Endothelial cell of umbilical vein (primary cell): ENCODE data around the gene NLRP5.

Source experiments
- CTCF ChIP-seq, 2 donors: IDR thresholded peaks; 1 replicate in 1 of 2; 2 replicates in 1 of 2; pipeline ENCODE4 v1.5.1; 2011; ENCODE audit warnings: low read length in 2 of 2, mild to moderate bottlenecking in 2 of 2, moderate library complexity in 2 of 2, control low read depth in 1 of 2, inconsistent platforms in 1 of 2, low read depth in 1 of 2; ENCODE audit not compliant: insufficient read depth in 1 of 2; ENCODE audit errors: extremely low read depth in 1 of 2
- EZH2 ChIP-seq: IDR thresholded peaks from 2 replicates; pipeline ENCODE4 v1.6.1; 2012; ENCODE audit warnings: borderline replicate concordance, low read depth, mild to moderate bottlenecking, moderate library complexity, low read length, inconsistent platforms; ENCODE audit not compliant: severe bottlenecking
- GATA2 ChIP-seq: IDR thresholded peaks from 2 replicates; pipeline ENCODE4 v1.7.0; 2011; ENCODE audit warnings: low read depth, mild to moderate bottlenecking, moderate library complexity, mixed read lengths, low read length; ENCODE audit not compliant: insufficient read length, insufficient read depth
- MAX ChIP-seq: IDR thresholded peaks from 2 replicates; pipeline ENCODE4 v1.6.1; 2011; ENCODE audit not compliant: insufficient read depth, insufficient read length
- POLR2A ChIP-seq: IDR thresholded peaks from 2 replicates; pipeline ENCODE4 v1.6.1; 2012; ENCODE audit warnings: low read depth, mild to moderate bottlenecking, control low read depth, low read length
- POLR2AphosphoS5 ChIP-seq: IDR thresholded peaks from 2 replicates; pipeline ENCODE4 v1.6.1; 2012; ENCODE audit warnings: low read depth, mild to moderate bottlenecking, control low read depth, low read length, moderate library complexity; ENCODE audit not compliant: insufficient read depth

- TF ChIP-seq CTCF (IDR thresholded peaks at IDR 0.05; ENCODE audit: extremely low read depth in 1 of 2, insufficient read depth in 1 of 2, low read depth in 1 of 2, low read length in 2 of 2) (no peak), EZH2 (no peak), GATA2 (no peak), POLR2A (no peak), MAX (no peak), POLR2AphosphoS5 (no peak)
Observed at GRCh38 chr19:55986487-55986886, at the start of gene NLRP5.
